ENCODE data around the gene XPNPEP1.

XPNPEP1 gene

DNA sequence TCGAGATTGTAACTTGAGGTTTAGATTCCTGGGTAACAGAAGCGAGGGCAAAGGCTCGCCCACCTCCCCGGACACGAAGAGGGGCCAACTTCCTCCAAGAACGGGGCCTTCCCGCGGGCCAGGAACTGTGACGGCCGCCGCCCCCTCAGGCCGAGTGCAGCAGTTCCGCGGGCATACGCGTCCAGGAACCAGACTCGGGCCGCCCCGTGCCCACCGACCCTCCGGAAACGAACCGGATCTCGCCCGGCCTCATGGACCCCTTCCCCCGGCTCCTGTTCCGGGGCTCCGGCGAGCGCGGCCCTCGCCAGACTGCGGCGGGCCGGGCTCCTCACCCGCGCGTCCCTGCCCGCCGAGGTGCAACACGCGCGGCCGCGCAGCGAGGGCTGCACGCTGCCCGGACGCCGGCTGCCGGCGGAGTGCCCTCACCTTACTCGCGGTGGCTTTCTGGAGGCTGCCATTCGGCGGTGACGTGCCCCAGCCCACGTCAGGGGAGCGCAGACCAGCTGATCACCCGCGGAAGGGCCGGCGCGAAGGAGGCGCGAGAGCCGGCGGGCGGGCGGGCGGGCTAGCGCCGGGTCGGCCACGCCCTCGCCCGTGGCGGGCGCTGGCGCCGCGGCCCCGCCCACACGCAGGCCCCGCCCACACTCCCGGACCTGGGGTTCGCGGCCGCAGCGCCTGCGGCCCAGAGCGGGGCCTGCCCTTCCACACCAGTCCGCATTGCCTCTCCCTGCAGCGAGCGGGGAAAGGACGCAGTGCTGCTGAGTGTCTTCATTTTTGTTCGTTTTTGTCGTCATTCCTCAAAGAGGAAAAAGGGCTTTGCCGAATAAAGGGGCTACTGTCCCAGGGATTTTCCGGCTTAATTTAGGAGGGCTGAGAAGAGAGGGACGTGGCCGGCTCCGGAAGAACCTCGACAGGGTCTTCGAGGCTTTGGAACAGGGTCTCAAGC is at the start of gene XPNPEP1:
TSS of gene XPNPEP1 (minus strand) at position 536 of the 946 bp plus-strand sequence. CDS start at position 458, 78 bp downstream.
- peak; percentile 84 for DNase-seq (ENCODE audit: low read depth)

DNA sequence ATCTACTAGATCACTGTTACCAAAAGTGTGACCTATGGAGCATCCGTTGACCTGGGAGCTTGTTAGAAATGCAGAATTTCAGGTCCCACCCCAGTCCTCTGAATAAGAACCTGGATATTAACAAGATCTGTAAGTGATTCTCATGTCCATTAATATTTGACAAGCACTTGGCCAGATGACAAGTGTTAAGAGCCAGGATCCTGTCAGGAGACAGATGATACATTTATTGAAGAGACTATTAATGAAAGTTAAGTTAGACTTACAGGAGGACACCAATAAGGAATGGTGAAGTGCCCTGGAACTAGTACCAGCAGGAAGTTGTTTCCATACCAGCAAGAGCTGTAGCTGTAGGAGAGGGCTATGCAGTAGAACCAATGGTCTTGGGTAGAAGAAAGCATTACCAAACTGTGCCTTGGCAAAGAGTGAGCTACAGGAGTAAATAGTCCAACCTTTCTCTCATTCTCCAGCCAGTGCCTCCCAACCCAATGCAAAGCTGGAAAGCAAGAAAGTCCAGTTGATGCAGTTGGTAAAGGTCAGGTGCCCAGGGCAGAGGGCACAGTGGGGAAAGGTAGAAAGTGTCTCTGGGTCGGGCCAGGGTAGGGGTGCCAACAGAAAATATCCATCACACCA is 49.2 kb upstream of the XPNPEP1 start:
- no peak for DNase-seq (ENCODE audit: low read depth)

DNA sequence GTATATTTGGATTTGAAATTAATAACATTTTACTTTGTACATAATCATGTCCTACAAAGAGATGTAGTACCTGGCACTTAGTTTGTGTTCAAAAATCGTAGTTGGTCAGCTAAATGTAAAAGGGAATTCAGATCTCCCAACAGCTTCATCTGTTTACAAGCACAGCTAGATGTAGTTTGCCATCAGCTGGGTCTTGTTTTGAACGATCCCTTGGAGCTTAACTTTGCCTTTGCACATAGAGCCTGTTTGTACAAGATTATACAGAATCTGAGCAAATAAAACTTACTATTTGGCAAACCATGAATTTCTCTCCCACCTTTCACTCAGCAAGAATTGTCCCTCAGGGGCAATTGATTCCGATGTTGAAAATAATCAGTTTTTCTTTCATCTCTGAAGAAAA is 48.3 kb upstream of the XPNPEP1 start:
- no peak for DNase-seq (ENCODE audit: low read depth)

DNA sequence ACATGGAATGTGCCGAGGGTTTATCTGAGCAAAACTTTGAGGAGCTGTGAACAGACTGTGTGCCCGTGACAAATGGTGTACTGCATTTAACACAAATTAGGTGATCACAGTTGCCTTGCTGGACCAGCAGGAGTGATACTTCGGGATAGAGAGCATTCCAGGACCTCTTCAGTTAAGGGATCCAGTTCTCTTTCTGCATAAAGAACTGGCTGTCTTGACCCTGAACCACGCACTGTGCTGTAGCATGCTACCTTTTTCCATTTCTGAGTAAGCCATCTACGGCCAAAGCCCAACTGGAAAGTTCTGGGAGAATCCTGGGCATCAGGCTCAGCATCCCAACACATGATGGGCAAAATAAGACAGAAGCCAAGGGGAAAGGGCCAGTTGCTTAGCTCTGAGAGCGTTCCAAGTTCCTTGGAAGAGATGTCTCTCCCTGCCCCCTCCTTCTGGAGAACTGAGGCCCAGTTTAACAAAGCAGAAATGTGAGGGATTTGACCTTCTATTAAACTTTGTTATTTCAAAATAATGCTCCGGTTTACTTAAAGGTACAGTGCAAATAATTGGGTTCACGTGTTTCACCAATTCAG is 46.5 kb upstream of the XPNPEP1 start:
- DNase-seq (ENCODE audit: low read depth) = no peak

DNA sequence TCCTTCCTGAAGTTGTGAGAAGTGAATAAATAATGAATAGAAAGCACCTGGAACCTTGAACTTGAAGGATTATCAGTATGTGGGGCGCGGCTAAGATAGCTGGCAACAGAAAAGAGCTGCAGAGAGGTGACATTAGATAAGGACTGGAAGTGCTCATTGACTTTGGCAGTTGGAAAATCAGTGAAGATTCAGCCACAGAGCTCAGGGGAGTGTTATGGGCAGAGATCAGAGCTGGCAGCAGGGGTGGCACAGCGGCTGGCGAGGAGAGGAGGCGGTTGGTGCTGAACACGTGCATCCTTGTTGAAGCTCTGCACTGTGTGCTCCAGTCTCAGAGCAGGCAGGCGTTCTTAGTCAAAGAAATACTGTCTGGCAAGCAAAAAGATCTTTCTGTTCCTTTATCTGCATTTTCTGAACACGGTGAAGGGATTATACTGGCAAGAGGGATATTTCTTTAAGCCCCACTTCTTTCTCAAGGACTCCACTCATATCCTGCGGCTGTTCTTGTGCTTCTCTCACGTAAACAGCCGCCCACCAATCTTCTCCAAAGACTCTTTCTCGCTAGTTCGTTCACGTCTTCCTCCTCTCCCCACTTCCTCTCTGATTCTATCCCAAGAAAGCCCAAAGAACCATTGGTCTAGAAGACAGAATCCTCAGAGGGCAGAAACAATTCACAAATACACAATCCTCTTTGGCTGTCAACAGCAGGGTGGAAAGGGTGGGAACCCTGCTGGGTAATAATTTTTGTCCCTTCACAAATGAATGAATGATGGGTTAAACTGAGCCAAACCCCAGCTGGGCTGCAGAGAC is 45.8 kb upstream of the XPNPEP1 start:
- peak; percentile 49 for DNase-seq (ENCODE audit: low read depth)

DNA sequence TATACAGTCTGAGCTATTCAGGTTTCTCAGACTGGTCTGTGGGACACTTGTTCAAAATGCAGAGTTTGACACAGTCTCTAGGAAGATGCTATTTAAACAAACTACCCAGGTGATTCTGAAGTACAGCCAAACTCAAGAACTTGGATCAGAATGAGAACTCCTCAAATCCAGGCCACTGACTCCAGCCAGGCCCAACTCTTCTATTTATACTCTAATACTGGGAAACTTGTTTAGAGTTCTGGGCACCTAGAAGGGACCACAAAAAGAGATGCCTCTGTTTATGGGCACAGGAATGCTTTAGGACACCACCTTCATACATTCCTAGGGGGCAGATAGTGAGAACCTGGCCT is 44.4 kb upstream of the XPNPEP1 start:
- DNase-seq (ENCODE audit: low read depth) = no peak

DNA sequence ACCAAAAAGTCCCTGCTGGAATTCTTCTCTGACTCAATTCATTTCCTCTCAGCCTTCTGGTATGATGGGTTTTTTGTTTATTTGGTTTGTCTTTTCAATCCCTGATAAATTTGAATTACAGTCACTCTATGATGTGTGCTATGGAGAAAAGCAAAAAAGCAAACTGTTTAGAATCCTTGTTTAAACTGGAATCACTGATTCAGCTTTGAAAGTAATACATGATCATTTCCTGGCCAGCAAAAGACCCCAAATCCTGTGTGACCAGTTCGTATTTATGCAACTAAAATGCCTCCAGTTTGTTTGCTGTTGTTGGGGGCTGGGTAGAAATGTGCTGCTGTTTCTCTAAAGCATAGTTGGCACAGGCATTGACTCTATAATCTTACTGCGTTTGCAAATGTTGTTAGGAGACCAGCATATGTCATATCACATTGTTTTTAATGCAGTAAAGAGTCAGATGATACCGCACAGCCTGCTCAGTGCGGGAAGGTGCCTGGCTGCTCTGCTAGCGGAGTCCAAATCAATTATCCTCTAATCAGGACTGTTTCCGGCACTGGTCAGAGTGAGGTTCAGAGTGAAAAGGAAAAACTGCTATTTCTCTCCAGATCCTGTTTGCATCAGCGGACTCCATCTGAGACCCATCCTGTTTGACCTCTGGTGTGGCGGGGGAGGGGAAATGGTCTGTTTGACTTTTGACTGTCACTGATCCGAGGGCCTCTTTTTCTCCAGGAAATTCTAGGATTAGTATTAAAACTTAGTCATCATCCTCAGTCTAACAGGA is 43.8 kb upstream of the XPNPEP1 start:
- peak; percentile 72 for DNase-seq (ENCODE audit: low read depth)

DNA sequence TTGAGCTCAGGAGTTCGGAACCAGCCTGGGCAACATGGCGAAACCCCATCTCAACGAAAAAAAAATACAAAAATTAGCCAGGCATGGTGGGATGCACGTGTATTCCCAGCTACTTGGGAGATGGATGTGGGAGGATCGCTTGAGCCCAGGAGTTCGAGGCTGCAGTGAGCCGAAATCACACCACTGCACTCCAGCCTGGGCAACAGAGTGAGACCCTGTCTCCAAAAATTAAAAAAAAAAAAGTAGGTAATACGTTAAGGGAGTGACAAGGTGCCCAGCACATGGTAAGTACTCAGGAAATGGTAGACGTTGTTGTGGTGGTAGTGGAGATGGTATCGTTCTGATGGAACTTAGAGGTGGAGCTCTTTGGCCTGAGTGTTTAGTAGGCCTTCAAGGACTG is 41.0 kb upstream of the XPNPEP1 start:
- no peak for DNase-seq (ENCODE audit: low read depth)

DNA sequence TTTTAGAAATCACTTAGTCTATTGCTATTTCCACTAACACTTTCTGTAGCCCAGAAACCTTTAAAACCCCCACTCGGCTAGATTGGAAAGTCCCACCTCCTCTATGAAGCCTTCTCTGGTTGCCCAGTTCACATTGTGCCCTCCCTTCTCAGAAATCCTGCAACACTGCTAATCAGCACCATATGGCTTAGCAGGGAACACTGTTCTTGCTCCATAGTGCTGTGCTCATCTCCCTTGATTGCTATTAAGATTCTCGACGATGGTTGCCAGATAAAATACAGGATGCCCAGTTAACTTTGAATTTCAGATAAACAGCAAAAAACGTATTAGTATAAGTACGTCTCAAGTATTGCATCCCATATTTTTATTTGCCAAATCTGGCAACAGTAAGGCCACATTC is 40.1 kb upstream of the XPNPEP1 start:
- DNase-seq (ENCODE audit: low read depth) = peak; percentile 59

DNA sequence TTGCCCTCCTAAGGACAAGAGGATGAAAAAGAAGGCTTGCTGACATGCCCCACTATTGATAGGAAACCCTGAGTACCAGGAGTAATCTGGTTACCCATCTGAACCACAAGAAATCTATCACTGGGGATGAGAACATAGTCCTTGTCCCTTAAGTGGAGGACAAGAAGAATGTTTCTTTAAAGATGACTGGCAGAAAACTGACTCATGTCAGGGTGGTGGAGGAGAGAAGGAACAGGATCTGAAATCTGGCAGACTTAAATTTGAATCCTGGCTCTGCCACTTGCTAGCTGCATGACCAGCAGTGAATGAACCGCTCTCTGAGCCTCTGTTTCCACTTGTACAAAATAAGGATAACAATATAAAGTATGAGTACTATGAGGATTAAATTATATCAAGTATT is 38.9 kb upstream of the XPNPEP1 start:
- peak; percentile 31 for DNase-seq (ENCODE audit: low read depth)

DNA sequence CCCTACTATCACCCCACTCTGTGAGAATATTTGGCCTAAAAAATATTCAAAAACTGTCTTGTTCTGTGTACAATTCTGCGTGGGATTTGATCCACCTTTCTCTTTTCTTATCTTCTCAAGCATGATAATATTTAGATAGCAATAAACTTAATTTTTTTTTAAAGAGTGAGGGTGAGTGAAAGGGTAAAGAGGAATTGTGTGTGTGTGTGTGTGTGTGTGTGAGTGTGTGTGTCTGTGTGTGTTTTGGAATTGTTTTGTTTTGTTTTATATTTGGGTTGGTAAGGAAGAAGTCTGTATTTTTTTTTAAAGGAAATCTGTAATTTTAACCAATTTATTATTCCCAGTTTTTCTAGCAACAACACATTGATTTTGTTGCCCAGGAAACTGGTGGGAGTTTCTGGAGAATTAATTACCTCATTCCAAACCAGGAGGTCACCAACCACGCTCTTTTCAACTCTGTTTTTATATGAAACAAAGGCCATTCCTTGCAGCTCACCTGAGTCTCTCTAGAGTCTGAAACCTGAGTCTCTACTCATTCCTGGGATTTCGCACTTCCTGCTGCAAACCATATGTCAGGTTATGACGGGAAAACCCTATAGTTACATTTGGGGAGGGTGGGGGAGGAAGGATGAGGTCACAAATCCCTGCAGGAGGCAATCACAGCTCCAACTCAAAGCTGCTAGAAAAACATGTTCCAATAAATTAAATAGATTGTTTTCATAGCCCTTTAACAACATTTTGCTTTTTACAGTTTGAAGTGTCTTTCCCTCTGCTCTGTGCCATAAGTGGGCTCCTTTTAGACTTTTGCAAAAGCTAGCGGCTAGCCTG is 38.1 kb upstream of the XPNPEP1 start:
- peak; percentile 44 for DNase-seq (ENCODE audit: low read depth)

DNA sequence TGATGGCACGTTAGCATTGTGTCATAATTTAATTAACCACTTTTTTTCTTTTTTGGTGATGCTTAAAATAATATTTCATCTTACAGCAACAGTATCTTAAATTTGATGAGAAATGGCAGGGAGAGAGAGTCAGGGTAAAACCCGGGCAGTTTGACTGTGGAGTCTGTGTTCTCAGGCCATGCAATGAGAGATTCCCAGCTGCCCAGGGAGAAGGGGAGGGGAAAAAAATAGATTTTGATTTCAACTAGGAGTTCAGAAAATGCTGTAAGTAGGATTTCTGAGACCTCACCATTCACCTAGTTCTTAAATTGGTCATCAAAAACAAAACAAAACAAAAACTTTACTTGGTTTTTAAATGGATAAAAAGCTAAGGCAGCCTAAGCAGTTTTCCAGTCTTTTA is 37.4 kb upstream of the XPNPEP1 start:
- no peak for DNase-seq (ENCODE audit: low read depth)

DNA sequence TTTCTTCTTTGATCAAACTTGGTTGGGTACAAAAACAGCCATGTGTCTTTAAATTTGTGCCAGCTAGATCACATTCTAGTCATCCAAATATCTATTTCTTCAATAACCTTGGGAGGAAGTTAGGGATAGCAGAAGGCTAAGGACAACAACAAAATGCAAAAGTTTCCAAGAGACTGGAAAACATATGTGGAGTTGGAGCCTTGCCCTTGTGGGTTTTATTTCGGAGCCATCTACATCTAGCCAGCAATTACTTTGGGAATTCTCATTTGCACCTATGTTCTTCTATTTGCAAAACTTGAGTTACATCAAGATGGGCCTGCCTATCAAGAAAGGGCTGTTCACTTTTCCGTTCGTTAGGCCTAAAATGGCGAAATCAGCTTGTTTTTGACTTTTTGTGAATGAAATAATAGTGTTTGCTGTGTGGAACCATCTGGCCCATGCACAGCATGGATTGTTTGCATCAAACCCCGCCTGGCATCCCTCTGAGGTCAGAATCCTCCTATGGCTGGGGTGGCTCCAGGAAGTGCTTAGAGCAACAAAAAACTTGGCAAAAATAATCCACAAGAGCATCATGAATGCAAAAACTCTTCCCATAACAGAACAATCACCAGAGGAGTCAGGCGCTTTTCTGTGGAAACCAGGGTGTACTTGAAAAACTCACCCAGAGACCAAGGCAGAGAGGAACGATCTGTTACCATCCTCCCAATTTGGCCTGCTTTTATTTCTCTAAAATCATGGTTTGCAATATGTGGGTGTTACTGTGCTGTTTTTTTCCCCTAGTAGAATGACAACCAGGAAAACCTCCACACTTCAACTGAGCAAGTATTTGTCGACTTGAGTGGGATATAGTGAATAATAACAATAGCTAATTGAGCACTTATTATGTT is 36.2 kb upstream of the XPNPEP1 start:
- no peak for DNase-seq (ENCODE audit: low read depth)

DNA sequence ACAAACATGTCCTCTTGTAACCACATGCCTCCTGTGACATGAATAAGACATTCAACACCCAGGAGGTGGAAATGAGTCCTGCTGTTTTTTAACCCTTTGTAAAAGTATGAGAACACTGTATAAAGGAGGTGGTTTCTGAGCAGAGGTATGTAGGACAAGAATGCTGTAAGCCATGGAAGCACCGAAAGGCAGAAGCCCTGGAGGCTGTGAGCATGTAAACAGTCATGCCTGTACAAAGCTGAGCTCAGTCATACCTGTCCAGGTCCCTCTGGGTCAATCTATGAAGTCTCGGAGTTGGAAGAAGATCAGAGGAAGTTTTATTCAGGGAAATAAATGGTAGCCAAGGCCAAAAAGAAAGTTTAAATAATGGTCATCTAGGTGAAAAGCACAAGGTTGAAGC is 34.7 kb upstream of the XPNPEP1 start:
- no peak for DNase-seq (ENCODE audit: low read depth)

DNA sequence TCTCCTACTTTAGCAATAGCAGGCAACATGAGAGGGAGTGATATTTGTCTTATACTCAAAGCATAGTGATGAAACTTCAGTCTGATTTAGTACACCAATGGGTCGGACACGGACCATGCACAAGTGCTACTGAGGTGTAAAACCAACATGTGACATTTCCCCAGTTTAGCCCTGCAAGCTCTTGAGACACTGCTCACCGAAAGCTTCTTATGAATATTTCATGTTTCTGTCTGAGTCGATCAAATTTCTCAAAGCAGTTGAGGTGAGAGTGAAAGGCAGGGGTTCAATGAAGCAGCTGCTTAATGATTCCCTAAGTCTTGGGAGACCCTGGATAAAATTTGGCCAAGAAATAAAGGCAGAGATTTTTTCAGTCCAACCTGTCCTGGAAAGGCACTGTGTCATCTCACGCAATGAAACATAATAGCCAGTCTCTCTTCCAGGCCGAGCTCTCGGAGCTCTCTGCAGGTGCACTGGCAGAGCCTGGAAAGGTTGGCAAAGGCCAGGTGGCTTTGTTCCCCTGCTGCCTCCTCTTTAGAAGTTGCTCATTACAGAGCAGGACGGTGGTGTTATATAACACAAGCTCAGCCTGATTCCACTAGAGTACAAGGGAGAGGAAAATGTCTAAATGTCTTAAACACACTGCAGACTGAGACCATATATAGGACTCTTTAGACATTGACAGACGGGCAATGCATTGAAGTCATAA is 33.9 kb upstream of the XPNPEP1 start:
- DNase-seq (ENCODE audit: low read depth) = no peak

DNA sequence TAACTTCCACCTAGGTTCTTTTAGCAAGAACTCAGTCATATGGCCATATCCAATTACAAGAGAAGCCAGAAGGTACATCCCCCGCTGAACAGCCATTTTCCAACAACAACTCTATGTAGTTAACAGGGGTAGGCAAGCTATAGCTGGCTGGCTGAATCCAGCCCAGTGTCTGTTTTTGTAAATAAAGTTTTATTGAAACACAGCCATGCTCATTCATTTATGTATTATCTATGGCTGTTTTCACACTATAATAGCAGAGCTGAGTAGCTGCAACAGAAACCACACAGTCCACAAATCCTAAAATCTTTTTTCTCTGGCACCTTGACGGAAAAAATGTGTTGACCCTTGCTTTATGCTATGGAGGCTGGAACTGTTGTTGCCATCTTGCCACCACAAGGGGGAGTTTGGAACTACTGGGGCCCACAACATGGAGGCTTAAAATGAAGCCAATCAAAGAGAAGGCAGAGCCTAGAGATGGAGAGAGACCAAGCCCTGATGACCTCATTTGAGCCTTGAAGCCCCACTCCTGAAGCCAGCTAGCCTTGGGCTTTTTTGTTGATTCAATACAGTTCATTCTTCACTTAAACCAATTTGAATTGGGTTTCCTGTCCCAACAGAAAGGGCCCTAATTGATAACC is 33.3 kb upstream of the XPNPEP1 start:
- peak; percentile 57 for DNase-seq (ENCODE audit: low read depth)

DNA sequence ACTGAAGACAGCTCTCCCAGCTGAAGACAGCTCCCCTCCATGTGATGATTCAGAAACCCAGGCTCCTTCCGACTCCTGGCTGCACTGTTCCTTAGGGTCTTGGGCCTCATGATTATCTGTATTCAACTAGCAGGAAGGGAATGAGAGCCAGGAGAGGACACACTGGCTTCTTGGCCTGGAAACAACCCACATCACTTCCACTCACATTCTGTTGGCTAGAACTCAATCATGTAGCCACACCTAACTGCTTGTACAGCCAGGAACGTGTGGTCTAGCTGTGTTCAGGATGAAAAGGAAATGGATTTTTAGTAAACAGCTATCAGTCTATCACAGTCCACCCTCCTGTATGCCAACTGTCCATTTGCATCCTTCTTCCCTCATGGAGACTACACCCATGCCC is 30.5 kb upstream of the XPNPEP1 start:
- peak; percentile 34 for DNase-seq (ENCODE audit: low read depth)

DNA sequence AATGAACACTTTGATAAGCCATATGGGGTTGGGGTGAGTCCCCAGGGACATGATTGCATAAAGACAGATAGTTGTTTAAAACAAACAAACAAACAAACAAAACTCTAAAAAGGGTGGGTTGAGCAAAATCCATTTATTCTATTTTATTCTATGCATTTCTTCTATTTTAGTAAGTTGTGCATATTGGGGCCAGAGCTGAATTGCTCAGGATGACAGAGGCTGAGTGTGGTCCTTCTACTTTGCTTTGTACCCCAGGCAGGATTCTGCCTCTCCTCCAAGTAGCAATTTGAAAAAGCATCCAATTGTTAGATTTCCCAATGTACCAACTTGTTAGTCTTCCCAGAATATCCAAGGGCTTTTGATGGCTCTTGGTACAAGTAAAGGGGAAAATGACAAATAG is 29.2 kb upstream of the XPNPEP1 start:
- no peak for DNase-seq (ENCODE audit: low read depth)
